Parathyroid adenoma (tissue), 2 donors: ENCODE measurements around the gene OIP5.

Source experiments
- H2AFZ ChIP-seq: fragments of 300-600 bp; sonication (generic); one replicate; pipeline ENCODE4 v1.7.0; 2017; ENCODE audit warnings: antibody characterized with exemption, mild to moderate bottlenecking
- H3K27ac ChIP-seq: fragments of 300-600 bp; sonication (generic); one replicate; pipeline ENCODE4 v1.7.0; 2017
- H3K27me3 ChIP-seq: fragments of 300-600 bp; sonication (generic); one replicate; pipeline ENCODE4 v1.7.0; 2017; ENCODE audit warnings: low read length; ENCODE audit not compliant: control insufficient read depth, insufficient read depth
- H3K36me3 ChIP-seq: fragments of 300-600 bp; sonication (generic); one replicate; pipeline ENCODE4 v1.7.0; 2017; ENCODE audit warnings: low read length; ENCODE audit not compliant: control insufficient read depth, insufficient read depth
- H3K4me1 ChIP-seq: fragments of 300-600 bp; sonication (generic); one replicate; pipeline ENCODE4 v1.7.0; 2017; ENCODE audit warnings: control low read depth
- H3K4me2 ChIP-seq: fragments of 300-600 bp; sonication (generic); one replicate; pipeline ENCODE4 v1.7.0; 2017; ENCODE audit warnings: low read length
- H3K4me3 ChIP-seq: fragments of 300-600 bp; sonication (generic); one replicate; pipeline ENCODE4 v1.7.0; 2017; ENCODE audit warnings: low read depth, low read length
- H3K79me2 ChIP-seq: fragments of 300-600 bp; sonication (generic); one replicate; pipeline ENCODE4 v1.7.0; 2017; ENCODE audit warnings: control low read depth
- H3K9ac ChIP-seq: fragments of 300-600 bp; sonication (generic); one replicate; pipeline ENCODE4 v1.7.0; 2017; ENCODE audit warnings: mild to moderate bottlenecking
- H3K9me3 ChIP-seq: fragments of 300-600 bp; sonication (generic); one replicate; pipeline ENCODE4 v1.7.0; 2017; ENCODE audit warnings: low read length; ENCODE audit not compliant: control insufficient read depth
- CTCF ChIP-seq: fragments of 300-600 bp; sonication (generic); IDR thresholded peaks from one replicate; pipeline ENCODE4 v1.7.0; 2017; ENCODE audit warnings: antibody characterized with exemption, mild to moderate bottlenecking
- donor health status: primary hyperparathyroidism.

OIP5 gene

DNA sequence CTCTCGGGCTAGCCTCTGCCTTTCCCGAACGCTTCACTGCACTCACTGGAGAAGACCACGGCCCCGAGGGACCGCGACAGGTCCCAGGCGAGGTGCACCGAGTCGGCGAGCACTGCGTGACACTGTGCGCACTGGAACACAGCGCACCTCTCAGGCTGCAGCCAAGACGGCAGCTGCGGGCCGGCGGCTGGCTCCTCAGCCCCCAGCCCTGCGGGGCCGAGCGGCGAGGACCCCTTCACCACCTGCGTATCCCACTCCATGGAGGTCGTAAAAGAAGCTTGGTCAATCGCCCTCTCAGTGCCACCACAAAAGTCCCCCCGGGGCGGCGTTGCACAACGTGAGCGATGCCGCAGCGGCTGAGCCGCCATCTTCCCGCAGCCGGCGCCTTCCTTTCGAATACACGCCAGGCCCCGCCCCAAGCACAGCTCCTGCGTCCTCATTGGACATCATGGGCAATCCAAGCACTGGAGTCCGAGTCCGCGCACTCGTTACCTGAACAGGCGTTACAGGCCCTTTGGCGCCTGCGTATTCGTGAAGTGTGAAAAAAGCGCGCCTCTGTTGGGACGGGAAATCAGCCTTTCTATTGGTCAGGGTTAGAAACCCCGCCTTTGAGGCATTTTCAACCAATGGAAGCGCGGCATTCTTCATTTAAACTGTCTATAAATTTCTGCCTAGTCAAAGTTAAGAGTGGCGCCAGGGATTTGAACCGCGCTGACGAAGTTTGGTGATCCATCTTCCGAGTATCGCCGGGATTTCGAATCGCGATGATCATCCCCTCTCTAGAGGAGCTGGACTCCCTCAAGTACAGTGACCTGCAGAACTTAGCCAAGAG is at the start of gene OIP5, which contains the start of gene NUSAP1:
Gene OIP5, minus strand, starts transcription at position 398 of the 832 bp plus-strand sequence. Its CDS starts 30 bp downstream, at position 368.
Gene NUSAP1, plus strand, starts transcription at position 688 of the 832 bp plus-strand sequence. Its CDS starts 77 bp downstream, at position 765.
- H3K9me3 ChIP-seq = no peaks in the 10 kb centered on the region
- H3K79me2 ChIP-seq = no peaks in the 10 kb centered on the region
- H3K27ac ChIP-seq = no peak within 1 kb of the TSS
- no peaks in the 10 kb centered on the region for H3K27me3 ChIP-seq
- no peak within 1 kb of the TSS for H3K9ac ChIP-seq
- H2AFZ ChIP-seq = peak within 1 kb of the TSS; percentile 91
- no peaks in the 10 kb centered on the region for H3K4me1 ChIP-seq
- H3K4me2 ChIP-seq = peak within 1 kb of the TSS; percentile 98
- no peaks in the 10 kb centered on the region for H3K36me3 ChIP-seq
- TF ChIP-seq CTCF = peak; percentile 43
- peak within 1 kb of the TSS; percentile 92 for H3K4me3 ChIP-seq

GRCh38 chr15:41377978-41378377 is 45.6 kb upstream of the OIP5 start:
- TF ChIP-seq CTCF = no peak
- no peaks in the 10 kb centered on the region for H3K36me3 ChIP-seq
- H3K4me2 ChIP-seq = no peak overlapping the region

DNA sequence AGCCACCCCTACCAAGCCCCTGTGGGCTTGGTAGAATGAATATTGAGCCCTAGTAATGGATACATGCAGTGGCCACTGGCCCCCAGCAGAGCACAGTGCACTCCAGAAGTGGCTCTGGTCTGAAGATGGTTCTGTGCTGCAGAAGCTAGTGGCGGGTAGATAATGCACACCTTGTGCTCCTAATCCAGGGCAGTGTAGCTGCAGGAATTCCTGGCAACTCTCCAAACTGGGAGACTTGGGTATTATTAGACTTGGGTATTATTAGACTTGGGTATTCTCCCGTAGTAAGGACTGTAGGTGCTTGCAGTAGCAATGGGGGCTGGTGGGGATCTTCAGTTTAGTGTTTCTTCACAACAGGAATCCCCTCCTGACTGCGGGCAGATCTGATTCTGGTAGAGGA is 35.0 kb upstream of the OIP5 start:
- H3K9ac ChIP-seq = no peak overlapping the region
- no peaks in the 10 kb centered on the region for H3K79me2 ChIP-seq
- H3K4me3 ChIP-seq = no peak overlapping the region
- H3K36me3 ChIP-seq = no peaks in the 10 kb centered on the region
- no peak for TF ChIP-seq CTCF
- H3K27me3 ChIP-seq = no peaks in the 10 kb centered on the region
- no peaks in the 10 kb centered on the region for H3K9me3 ChIP-seq
- H3K27ac ChIP-seq = no peak overlapping the region
- H3K4me1 ChIP-seq = no peaks in the 10 kb centered on the region
- H2AFZ ChIP-seq = no peak overlapping the region
- H3K4me2 ChIP-seq = no peak overlapping the region

More at GRCh38 chr15:41377978-41378377, 45.6 kb upstream of the OIP5 start:
- Histone ChIP-seq H3K9me3 (no peaks in the 10 kb centered on the region), H3K27me3 (no peaks in the 10 kb centered on the region), H3K4me1 (no peaks in the 10 kb centered on the region), H2AFZ (no peak overlapping the region), H3K4me3 (no peak overlapping the region), H3K27ac (no peak overlapping the region), H3K79me2 (no peaks in the 10 kb centered on the region), H3K9ac (no peak overlapping the region)

DNA sequence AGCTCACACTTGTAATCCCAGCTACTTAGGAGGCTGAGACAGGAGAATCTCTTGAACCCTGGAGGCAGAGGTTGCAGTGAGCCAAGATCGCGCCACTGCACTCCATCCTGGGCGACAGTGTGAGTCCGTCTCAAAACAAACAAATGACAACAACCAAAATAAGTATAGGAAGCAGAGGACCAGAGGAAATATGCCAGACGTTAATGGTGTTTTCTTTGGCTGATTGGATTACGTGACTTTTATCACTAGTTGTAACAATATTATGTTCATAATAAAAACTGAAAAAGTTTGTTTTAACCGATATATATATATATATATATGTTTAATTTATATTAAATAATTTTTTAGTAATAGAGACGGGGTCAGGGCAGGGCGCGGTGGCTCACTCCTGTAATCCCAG is 22.0 kb upstream of the OIP5 start:
- Histone ChIP-seq H2AFZ (no peak overlapping the region), H3K27me3 (no peaks in the 10 kb centered on the region), H3K27ac (no peak overlapping the region), H3K4me3 (no peak overlapping the region), H3K4me1 (no peaks in the 10 kb centered on the region), H3K79me2 (no peaks in the 10 kb centered on the region), H3K9me3 (no peaks in the 10 kb centered on the region), H3K4me2 (no peak overlapping the region), H3K36me3 (no peaks in the 10 kb centered on the region), H3K9ac (no peak overlapping the region)
- no peak for TF ChIP-seq CTCF
